GM19463 (cell line): Measurements from ENCODE around the gene OR5K2.

ENCODE experiments used
- ATAC-seq: cut with Tn5 transposase; IDR thresholded peaks from one replicate; pipeline ENCODE4 v1.9.1; 2021; ENCODE audit warnings: mild to moderate bottlenecking, moderate library complexity; ENCODE audit not compliant: unreplicated experiment

OR5K2 gene

GRCh38 chr3:98497381-98497780 is at the start of gene OR5K2:
Gene OR5K2, plus strand, starts transcription at chr3:98497681. Its CDS starts 0 bp downstream, at chr3:98497681.
- ATAC-seq = no peak

GRCh38 chr3:98449606-98450193 is 47.8 kb upstream of the OR5K2 start:
- ATAC-seq = no peak

- no peak for ATAC-seq
These were observed 47.1 kb upstream of the OR5K2 start for GRCh38 chr3:98450372-98450771.

- ATAC-seq = no peak
These were observed 43.7 kb upstream of the OR5K2 start for GRCh38 chr3:98453827-98454226.

- ATAC-seq = no peak
These were observed 42.6 kb upstream of the OR5K2 start for GRCh38 chr3:98454929-98455328.

GRCh38 chr3:98457543-98457942 is 39.9 kb upstream of the OR5K2 start:
- ATAC-seq = no peak

GRCh38 chr3:98460220-98460619 is 37.3 kb upstream of the OR5K2 start:
- no peak for ATAC-seq

- ATAC-seq = no peak
These were observed 34.6 kb upstream of the OR5K2 start, which contains the start of gene OR5K1 for GRCh38 chr3:98462901-98463300. Gene OR5K1, plus strand, starts transcription at chr3:98463201. Its CDS starts 6,376 bp downstream, at chr3:98469577.

- ATAC-seq = no peak
These were observed 14.6 kb upstream of the OR5K2 start for GRCh38 chr3:98482717-98483482.

- ATAC-seq = no peak
These were observed 13.9 kb upstream of the OR5K2 start for GRCh38 chr3:98483626-98484025.

GRCh38 chr3:98500019-98500418 is 2.5 kb downstream of the OR5K2 start:
- ATAC-seq = no peak

- no peak for ATAC-seq
These were observed 3.8 kb downstream of the OR5K2 start for GRCh38 chr3:98501270-98501669.

GRCh38 chr3:98501863-98502576 is 4.5 kb downstream of the OR5K2 start:
- no peak for ATAC-seq

GRCh38 chr3:98504539-98504938 is 7.1 kb downstream of the OR5K2 start:
- no peak for ATAC-seq

- ATAC-seq = no peak
These were observed 11.1 kb downstream of the OR5K2 start for GRCh38 chr3:98508582-98508981.

GRCh38 chr3:98512576-98512975 is 15.1 kb downstream of the OR5K2 start:
- no peak for ATAC-seq

GRCh38 chr3:98513091-98513511 is 15.6 kb downstream of the OR5K2 start:
- ATAC-seq = no peak

- ATAC-seq = no peak
These were observed 16.3 kb downstream of the OR5K2 start for GRCh38 chr3:98513736-98514135.

- ATAC-seq = no peak
These were observed 17.5 kb downstream of the OR5K2 start for GRCh38 chr3:98514948-98515347.

- no peak for ATAC-seq
These were observed 21.3 kb downstream of the OR5K2 start for GRCh38 chr3:98518816-98519215.

GRCh38 chr3:98519351-98519750 is 21.9 kb downstream of the OR5K2 start:
- ATAC-seq = no peak
